Mucosa of stomach (tissue), 1 donor: Measurements from ENCODE around the gene GRPEL1.
"Not testable (repeated sequence)": the region's sequence is repeated elsewhere in the genome, so short reads cannot be mapped to it uniquely, and the experiment has no call there.

Source experiments
- H3K27me3 ChIP-seq: one replicate; pipeline ENCODE4 v1.7.0; 2013; ENCODE audit warnings: mild to moderate bottlenecking, low read length; ENCODE audit not compliant: control insufficient read depth, insufficient read depth
- H3K36me3 ChIP-seq: one replicate; pipeline ENCODE4 v1.7.0; 2013; ENCODE audit warnings: low read length; ENCODE audit not compliant: control insufficient read depth, insufficient read depth
- H3K4me1 ChIP-seq: one replicate; pipeline ENCODE4 v1.7.0; 2013; ENCODE audit warnings: mild to moderate bottlenecking, low read length; ENCODE audit not compliant: control insufficient read depth, insufficient read depth
- H3K4me3 ChIP-seq: one replicate; pipeline ENCODE4 v1.7.0; 2013; ENCODE audit warnings: low read length
- H3K9ac ChIP-seq: one replicate; pipeline ENCODE4 v1.7.0; 2013; ENCODE audit warnings: mild to moderate bottlenecking, low read length, moderate library complexity
- H3K9me3 ChIP-seq: one replicate; pipeline ENCODE4 v1.7.0; 2013; ENCODE audit warnings: mild to moderate bottlenecking, low read length, moderate library complexity; ENCODE audit not compliant: control insufficient read depth
- donor health status: Pancreatic carcinoma.

Gene GRPEL1

DNA sequence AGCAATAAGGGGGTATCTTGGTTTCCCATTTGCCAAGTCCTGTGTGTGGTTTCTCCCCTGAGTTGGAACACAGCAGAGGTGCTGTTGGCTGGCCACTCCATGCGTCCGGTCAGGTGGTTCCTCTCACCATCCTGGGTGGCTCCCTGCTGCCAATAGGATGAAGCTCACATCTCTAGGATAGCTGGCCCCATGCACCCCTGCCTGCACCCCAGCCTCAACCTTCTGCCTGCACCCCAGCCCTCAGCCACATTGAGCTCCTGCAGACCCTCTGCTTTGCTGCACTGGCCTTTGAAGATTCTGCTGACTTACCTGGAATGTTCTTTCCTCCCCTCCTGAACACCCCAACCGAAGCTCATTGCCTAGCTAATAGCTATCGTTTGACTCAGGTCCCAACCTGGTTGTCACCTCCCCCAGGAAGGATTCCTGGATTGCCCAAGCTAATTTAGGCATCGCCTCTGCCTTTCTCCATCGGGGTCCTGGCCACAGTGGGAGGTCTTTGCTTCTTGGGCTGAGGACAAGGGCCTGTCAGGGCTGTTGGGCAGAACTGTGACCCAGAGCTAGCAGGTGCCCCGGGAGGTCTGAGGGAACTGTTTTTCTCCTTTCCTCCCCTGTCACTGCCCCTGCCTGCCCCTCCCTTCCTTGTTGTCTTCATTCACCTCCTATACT lies 36.6 kb upstream of the GRPEL1 start:
- H3K27me3 ChIP-seq, result no peaks in the 10 kb centered on the region
- no peaks in the 10 kb centered on the region for H3K36me3 ChIP-seq
- peaks cover 23% of the 10 kb centered on the region for H3K4me1 ChIP-seq
- no peak overlapping the region for H3K9ac ChIP-seq
- no peak overlapping the region for H3K4me3 ChIP-seq
- H3K9me3 ChIP-seq, result no peaks in the 10 kb centered on the region

GRCh38 chr4:7103607-7104365 lies 35.9 kb upstream of the GRPEL1 start:
- Histone ChIP-seq H3K9ac (peak overlapping the region; percentile 41), H3K9me3 (no peaks in the 10 kb centered on the region), H3K27me3 (no peaks in the 10 kb centered on the region), H3K4me3 (peak overlapping the region; percentile 49), H3K36me3 (no peaks in the 10 kb centered on the region), H3K4me1 (peaks cover 23% of the 10 kb centered on the region)

- Histone ChIP-seq H3K9ac (peak overlapping the region; percentile 57), H3K4me1 (peaks cover 23% of the 10 kb centered on the region), H3K27me3 (no peaks in the 10 kb centered on the region), H3K4me3 (peak overlapping the region; percentile 49), H3K36me3 (no peaks in the 10 kb centered on the region), H3K9me3 (no peaks in the 10 kb centered on the region)
Measured at GRCh38 chr4:7103031-7103606, 35.3 kb upstream of the GRPEL1 start.

- peaks cover 23% of the 10 kb centered on the region for H3K4me1 ChIP-seq
- H3K27me3 ChIP-seq, H3K36me3 ChIP-seq, H3K9me3 ChIP-seq: not testable (repeated sequence)
- H3K4me3 ChIP-seq, result peak overlapping the region; percentile 34
- peak overlapping the region; percentile 57 for H3K9ac ChIP-seq
Measured at GRCh38 chr4:7102516-7102909, 34.6 kb upstream of the GRPEL1 start.

- no peak overlapping the region for H3K9ac ChIP-seq
- H3K36me3 ChIP-seq, result no peaks in the 10 kb centered on the region
- peaks cover 23% of the 10 kb centered on the region for H3K4me1 ChIP-seq
- H3K9me3 ChIP-seq, result no peaks in the 10 kb centered on the region
- no peaks in the 10 kb centered on the region for H3K27me3 ChIP-seq
- no peak overlapping the region for H3K4me3 ChIP-seq
Measured at GRCh38 chr4:7101692-7102515, 34.0 kb upstream of the GRPEL1 start.

DNA sequence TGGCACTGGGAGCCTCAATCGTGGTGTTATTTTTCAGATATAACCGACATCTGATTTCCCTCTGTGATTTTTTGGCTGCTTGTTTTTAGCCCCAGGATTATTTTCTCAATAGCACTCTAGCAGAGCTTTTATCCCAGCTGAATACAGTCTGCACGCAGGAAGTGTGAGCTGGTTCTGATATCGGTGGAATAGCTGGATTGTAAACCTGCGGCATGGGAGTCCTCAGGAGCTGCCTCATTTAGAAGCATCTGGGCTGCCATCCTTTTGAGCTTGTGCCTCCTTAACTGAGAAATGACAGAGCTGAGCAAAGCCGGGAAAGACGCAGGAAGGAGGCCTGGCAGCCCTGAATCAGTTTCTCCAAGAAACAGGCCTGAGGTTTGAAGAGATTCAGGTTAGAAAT lies 28.4 kb upstream of the GRPEL1 start:
- H3K9me3 ChIP-seq, result no peaks in the 10 kb centered on the region
- H3K4me1 ChIP-seq, result no peaks in the 10 kb centered on the region
- no peaks in the 10 kb centered on the region for H3K36me3 ChIP-seq
- H3K4me3 ChIP-seq, result no peak overlapping the region
- H3K27me3 ChIP-seq, result no peaks in the 10 kb centered on the region
- H3K9ac ChIP-seq, result no peak overlapping the region

GRCh38 chr4:7095611-7096155 lies 27.8 kb upstream of the GRPEL1 start:
- Histone ChIP-seq H3K9ac (no peak overlapping the region), H3K9me3 (no peaks in the 10 kb centered on the region), H3K4me1 (no peaks in the 10 kb centered on the region), H3K4me3 (no peak overlapping the region), H3K36me3 (no peaks in the 10 kb centered on the region), H3K27me3 (no peaks in the 10 kb centered on the region)

GRCh38 chr4:7094916-7095315 lies 27.1 kb upstream of the GRPEL1 start:
- Histone ChIP-seq H3K36me3 (no peaks in the 10 kb centered on the region), H3K4me1 (no peaks in the 10 kb centered on the region), H3K9ac (no peak overlapping the region), H3K9me3 (no peaks in the 10 kb centered on the region), H3K27me3 (no peaks in the 10 kb centered on the region), H3K4me3 (no peak overlapping the region)

GRCh38 chr4:7092026-7092425 lies 24.2 kb upstream of the GRPEL1 start:
- Histone ChIP-seq H3K4me3 (no peak overlapping the region), H3K4me1 (peaks cover 12% of the 10 kb centered on the region), H3K36me3 (no peaks in the 10 kb centered on the region), H3K9me3 (no peaks in the 10 kb centered on the region), H3K9ac (no peak overlapping the region), H3K27me3 (no peaks in the 10 kb centered on the region)

GRCh38 chr4:7089213-7089986 lies 21.5 kb upstream of the GRPEL1 start:
- no peaks in the 10 kb centered on the region for H3K27me3 ChIP-seq
- no peaks in the 10 kb centered on the region for H3K36me3 ChIP-seq
- H3K4me1 ChIP-seq, result peaks cover 12% of the 10 kb centered on the region
- no peak overlapping the region for H3K9ac ChIP-seq
- no peak overlapping the region for H3K4me3 ChIP-seq
- no peaks in the 10 kb centered on the region for H3K9me3 ChIP-seq

GRCh38 chr4:7087036-7087435 lies 19.2 kb upstream of the GRPEL1 start:
- Histone ChIP-seq H3K9me3 (no peaks in the 10 kb centered on the region), H3K36me3 (no peaks in the 10 kb centered on the region), H3K27me3 (no peaks in the 10 kb centered on the region), H3K4me3 (no peak overlapping the region), H3K9ac (no peak overlapping the region), H3K4me1 (peaks cover 13% of the 10 kb centered on the region)
